ENCODE data around the gene PRRT1B.
"Not testable (repeated sequence)": the region's sequence is repeated elsewhere in the genome, so short reads cannot be mapped to it uniquely, and the experiment has no call there.

The PRRT1B gene

GRCh38 chr9:131550465-131550864 is 5.1 kb downstream of the PRRT1B start:
- DNase-seq (ENCODE audit: low read depth): not testable (repeated sequence)

GRCh38 chr9:131552030-131552429 is 6.7 kb downstream of the PRRT1B start:
- no peak for DNase-seq (ENCODE audit: low read depth)

- DNase-seq (ENCODE audit: low read depth): no peak
These were observed 8.9 kb downstream of the PRRT1B start for GRCh38 chr9:131554087-131554842.

GRCh38 chr9:131554843-131555351 is 9.6 kb downstream of the PRRT1B start:
- DNase-seq (ENCODE audit: low read depth): no peak

- DNase-seq (ENCODE audit: low read depth): no peak
These were observed 10.7 kb downstream of the PRRT1B start for GRCh38 chr9:131555841-131556673.

- no peak for DNase-seq (ENCODE audit: low read depth)
These were observed 12.7 kb downstream of the PRRT1B start for GRCh38 chr9:131557855-131558548.

GRCh38 chr9:131559421-131560000 is 14.2 kb downstream of the PRRT1B start:
- DNase-seq (ENCODE audit: low read depth): no peak

GRCh38 chr9:131562032-131562959 is 17.0 kb downstream of the PRRT1B start:
- DNase-seq (ENCODE audit: low read depth): no peak

GRCh38 chr9:131565369-131565768 is 20.0 kb downstream of the PRRT1B start:
- DNase-seq (ENCODE audit: low read depth): no peak

GRCh38 chr9:131566158-131566557 is 20.8 kb downstream of the PRRT1B start:
- no peak for DNase-seq (ENCODE audit: low read depth)

GRCh38 chr9:131567910-131568309 is 22.6 kb downstream of the PRRT1B start:
- DNase-seq (ENCODE audit: low read depth): no peak

GRCh38 chr9:131574730-131575640 is 29.7 kb downstream of the PRRT1B start:
- DNase-seq (ENCODE audit: low read depth): no peak

- DNase-seq (ENCODE audit: low read depth): no peak
These were observed 30.9 kb downstream of the PRRT1B start for GRCh38 chr9:131575946-131576853.

GRCh38 chr9:131577005-131578000 is 32.0 kb downstream of the PRRT1B start:
- no peak for DNase-seq (ENCODE audit: low read depth)

- no peak for DNase-seq (ENCODE audit: low read depth)
These were observed 32.7 kb downstream of the PRRT1B start for GRCh38 chr9:131578021-131578420.

- no peak for DNase-seq (ENCODE audit: low read depth)
These were observed 33.6 kb downstream of the PRRT1B start for GRCh38 chr9:131578731-131579504.

GRCh38 chr9:131579789-131580211 is 34.5 kb downstream of the PRRT1B start:
- DNase-seq (ENCODE audit: low read depth): no peak
